ENCODE measurements around the gene IMP3. TPM values are rescaled to one million over a fixed set of nuclear protein-coding genes. Genes with fewer than 3 reads are reported as not detected.

IMP3 gene
- polyA plus RNA-seq, 1 donor, result 48.0 TPM

- no peak for DNase-seq
Observed at GRCh38 chr15:75674366-75674765, 34.3 kb upstream of the IMP3 start.

- DNase-seq, result no peak
Observed at GRCh38 chr15:75673426-75674235, 33.6 kb upstream of the IMP3 start.

- no peak for DNase-seq
Observed at GRCh38 chr15:75672646-75673425, 32.8 kb upstream of the IMP3 start.

GRCh38 chr15:75671730-75672602, 31.9 kb upstream of the IMP3 start:
- no peak for DNase-seq

GRCh38 chr15:75669879-75670212, 29.8 kb upstream of the IMP3 start:
- DNase-seq, result no peak

GRCh38 chr15:75669191-75669878, 29.3 kb upstream of the IMP3 start:
- no peak for DNase-seq

GRCh38 chr15:75666823-75667501, 26.9 kb upstream of the IMP3 start:
- DNase-seq, result no peak

- DNase-seq, result no peak
Observed at GRCh38 chr15:75663931-75664421, 24.0 kb upstream of the IMP3 start.

GRCh38 chr15:75662823-75663519, 22.9 kb upstream of the IMP3 start:
- DNase-seq, result no peak

GRCh38 chr15:75661756-75662140, 21.7 kb upstream of the IMP3 start:
- DNase-seq, result no peak

GRCh38 chr15:75661100-75661755, 21.2 kb upstream of the IMP3 start:
- DNase-seq, result no peak

- no peak for DNase-seq
Observed at GRCh38 chr15:75659928-75660645, 20.1 kb upstream of the IMP3 start.

- no peak for DNase-seq
Observed at GRCh38 chr15:75659141-75659771, 19.2 kb upstream of the IMP3 start.

- DNase-seq, result no peak
Observed at GRCh38 chr15:75656813-75657212, 16.8 kb upstream of the IMP3 start.

- no peak for DNase-seq
Observed at GRCh38 chr15:75656331-75656730, 16.3 kb upstream of the IMP3 start.

- no peak for DNase-seq
Observed at GRCh38 chr15:75655931-75656330, 15.9 kb upstream of the IMP3 start.

GRCh38 chr15:75654201-75654907, 14.3 kb upstream of the IMP3 start:
- no peak for DNase-seq

- no peak for DNase-seq
Observed at GRCh38 chr15:75653347-75653913, 13.4 kb upstream of the IMP3 start.

All from left kidney (tissue), 2 donors.